Hepatocyte (in vitro differentiated cells): ENCODE results near the gene OR2D3. TPM values are rescaled to one million over a fixed set of nuclear protein-coding genes. Genes with fewer than 3 reads are reported as not detected.
"Not testable (repeated sequence)": the region's sequence is repeated elsewhere in the genome, so short reads cannot be mapped to it uniquely, and the experiment has no call there.

Source experiments
- DNase-seq: peaks from one replicate; pipeline ENCODE4 v3.0.0-alpha.2; 2016; ENCODE audit warnings: low spot score
- H2AFZ ChIP-seq: fragments of 200-600 bp; sonication (generic); 2 replicates; pipeline ENCODE4 v1.6.0; 2016; ENCODE audit warnings: antibody characterized with exemption, mild to moderate bottlenecking
- H3K27ac ChIP-seq: fragments of 200-600 bp; sonication (generic); 2 replicates; pipeline ENCODE4 v1.5.1; 2016; ENCODE audit warnings: mild to moderate bottlenecking
- H3K27me3 ChIP-seq: fragments of 200-600 bp; sonication (generic); 2 replicates; pipeline ENCODE4 v1.6.1; 2016
- H3K36me3 ChIP-seq: fragments of 200-600 bp; sonication (generic); replicated peaks from 2 replicates; pipeline ENCODE4 v1.5.1; 2016; ENCODE audit warnings: low read depth; ENCODE audit not compliant: insufficient read depth
- H3K4me1 ChIP-seq: fragments of 200-600 bp; sonication (generic); 2 replicates; pipeline ENCODE4 v1.5.1; 2016; ENCODE audit warnings: mild to moderate bottlenecking, moderate library complexity; ENCODE audit not compliant: insufficient read depth
- H3K4me2 ChIP-seq: fragments of 200-600 bp; sonication (generic); 2 replicates; pipeline ENCODE4 v1.6.0; 2016
- H3K4me3 ChIP-seq: fragments of 200-600 bp; sonication (generic); 2 replicates; pipeline ENCODE4 v1.5.1; 2016; ENCODE audit warnings: mild to moderate bottlenecking
- H3K79me2 ChIP-seq: fragments of 200-600 bp; sonication (generic); 2 replicates; pipeline ENCODE4 v1.6.0; 2017; ENCODE audit warnings: mild to moderate bottlenecking
- H3K9me2 ChIP-seq: fragments of 200-600 bp; sonication (generic); replicated peaks from 2 replicates; pipeline ENCODE4 v1.6.0; 2017; ENCODE audit warnings: mild to moderate bottlenecking; ENCODE audit not compliant: insufficient read depth
- H3K9me3 ChIP-seq: fragments of 200-600 bp; sonication (generic); 2 replicates; pipeline ENCODE4 v1.5.1; 2016; ENCODE audit warnings: low read depth, mild to moderate bottlenecking
- H4K20me1 ChIP-seq: fragments of 200-600 bp; sonication (generic); 2 replicates; pipeline ENCODE4 v1.6.0; 2016; ENCODE audit warnings: mild to moderate bottlenecking; ENCODE audit not compliant: insufficient read depth, poor library complexity, severe bottlenecking
- CTCF ChIP-seq: fragments of 200-600 bp; sonication (generic); IDR thresholded peaks from 2 replicates; pipeline ENCODE4 v1.5.1; 2016; ENCODE audit warnings: antibody characterized with exemption, mild to moderate bottlenecking; ENCODE audit not compliant: poor library complexity
- EZH2 ChIP-seq: fragments of 200-600 bp; sonication (generic); IDR thresholded peaks from 2 replicates; pipeline ENCODE4 v1.6.1; 2016; ENCODE audit warnings: antibody characterized with exemption, mild to moderate bottlenecking, borderline replicate concordance
- EZH2phosphoT487 ChIP-seq: fragments of 200-600 bp; sonication (generic); IDR thresholded peaks from one replicate; pipeline ENCODE4 v1.6.1; 2018; ENCODE audit warnings: antibody characterized with exemption, mild to moderate bottlenecking, low read depth, moderate library complexity; ENCODE audit not compliant: unreplicated experiment, severe bottlenecking
- WGBS: methylation state at CpG from one replicate; pipeline ENCODE4 v1.1.6; 2016; ENCODE audit warnings: low lambda C conversion rate; ENCODE audit errors: missing lambda C conversion rate; 5-methylcytosine and 5-hydroxymethylcytosine counted together
- polyA plus RNA-seq: library from polyadenylated mRNA; unstranded; fragments of >200 nt; fragmentation: Nextera tagmentation; extraction: Ambion mirVana; gene quantifications from 2 replicates; pipeline ENCODE4 v1.2.1, GENCODE V29; 2016
- total RNA-seq: library from RNA; depleted of rRNA; stranded (reverse); fragments of >200 nt; gene quantifications from 2 replicates; pipeline ENCODE4 v1.2.3, GENCODE V29; 2014

OR2D3 gene
- total and polyA plus RNA-seq, 2 experiments from 2014 or later = not detected

- H3K27me3 ChIP-seq = no peaks in the 10 kb centered on the region
- H3K9me3 ChIP-seq = no peaks in the 10 kb centered on the region
- H3K4me1 ChIP-seq = no peaks in the 10 kb centered on the region
- no peaks in the 10 kb centered on the region for H3K36me3 ChIP-seq
- TF ChIP-seq CTCF = no peak
- no peak for TF ChIP-seq EZH2
- no peak for TF ChIP-seq EZH2phosphoT487
- WGBS = 73% methylated on average over 1 of the region's 1 CpG
- H3K9me2 ChIP-seq = no peaks in the 10 kb centered on the region
- H3K4me2 ChIP-seq = no peak overlapping the region
- H3K79me2 ChIP-seq = no peaks in the 10 kb centered on the region
- no peak for DNase-seq
- H3K27ac ChIP-seq = no peak overlapping the region
- H2AFZ ChIP-seq = no peak overlapping the region
- no peaks in the 10 kb centered on the region for H4K20me1 ChIP-seq
- H3K4me3 ChIP-seq = no peak overlapping the region
Measured at GRCh38 chr11:6898911-6899310, 21.9 kb upstream of the OR2D3 start.

- Histone ChIP-seq H3K27ac (no peak overlapping the region), H3K27me3 (no peaks in the 10 kb centered on the region), H3K9me2 (no peaks in the 10 kb centered on the region), H3K9me3 (no peaks in the 10 kb centered on the region), H4K20me1 (no peaks in the 10 kb centered on the region), H3K79me2 (no peaks in the 10 kb centered on the region), H2AFZ (no peak overlapping the region), H3K4me3 (no peak overlapping the region), H3K4me1 (no peaks in the 10 kb centered on the region), H3K36me3 (no peaks in the 10 kb centered on the region), H3K4me2 (no peak overlapping the region)
- no peak for DNase-seq
- TF ChIP-seq CTCF = peak; percentile 13
- no peak for TF ChIP-seq EZH2phosphoT487
- WGBS = 87% methylated on average over 2 of the region's 2 CpGs
Measured at GRCh38 chr11:6900327-6900999, 20.3 kb upstream of the OR2D3 start.

- not testable (repeated sequence) for H3K4me3 ChIP-seq, H3K36me3 ChIP-seq, H3K4me1 ChIP-seq, H3K4me2 ChIP-seq, H3K27ac ChIP-seq, H3K27me3 ChIP-seq, H4K20me1 ChIP-seq, DNase-seq, H2AFZ ChIP-seq, H3K9me2 ChIP-seq, H3K79me2 ChIP-seq, H3K9me3 ChIP-seq
- WGBS = 91% methylated on average over 13 of the region's 13 CpGs
Measured at GRCh38 chr11:6904804-6905203, 16.0 kb upstream of the OR2D3 start.

GRCh38 chr11:6911378-6911777 lies 9.4 kb upstream of the OR2D3 start:
- Histone ChIP-seq H3K79me2 (no peaks in the 10 kb centered on the region), H3K4me1 (no peaks in the 10 kb centered on the region), H3K9me3 (no peaks in the 10 kb centered on the region), H4K20me1 (no peaks in the 10 kb centered on the region), H3K27ac (no peak overlapping the region), H2AFZ (no peak overlapping the region), H3K27me3 (no peaks in the 10 kb centered on the region), H3K9me2 (no peaks in the 10 kb centered on the region), H3K4me2 (no peak overlapping the region), H3K36me3 (no peaks in the 10 kb centered on the region), H3K4me3 (no peak overlapping the region)
- TF ChIP-seq CTCF (no peak), EZH2 (no peak), EZH2phosphoT487 (no peak)
- 94% methylated on average over 3 of the region's 3 CpGs for WGBS
- no peak for DNase-seq
